Measurements from ENCODE around the gene AFAP1.

DNA sequence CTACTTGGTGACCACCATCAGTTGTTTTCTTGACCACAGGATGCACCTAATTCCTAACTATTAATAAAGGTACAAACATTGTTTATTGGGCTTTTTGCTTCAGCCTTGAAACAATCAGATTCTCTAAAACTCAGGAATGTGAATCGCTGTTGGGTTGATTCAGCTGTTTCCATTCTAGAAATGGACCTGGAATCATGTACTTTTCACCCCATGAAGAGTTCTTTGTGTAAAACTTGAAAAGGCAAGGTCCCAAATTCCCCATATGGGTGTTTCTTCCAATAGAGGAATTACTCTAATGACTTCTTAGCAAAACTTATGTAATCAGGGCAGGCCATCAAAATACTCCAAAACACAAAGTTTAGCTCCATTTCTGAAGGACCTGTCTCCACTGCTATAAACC, 7.4 kb downstream of the AFAP1 start:
- no peak for TF ChIP-seq POLR2A (IDR thresholded peaks at IDR 0.05)
- TF ChIP-seq, protein P1, sequence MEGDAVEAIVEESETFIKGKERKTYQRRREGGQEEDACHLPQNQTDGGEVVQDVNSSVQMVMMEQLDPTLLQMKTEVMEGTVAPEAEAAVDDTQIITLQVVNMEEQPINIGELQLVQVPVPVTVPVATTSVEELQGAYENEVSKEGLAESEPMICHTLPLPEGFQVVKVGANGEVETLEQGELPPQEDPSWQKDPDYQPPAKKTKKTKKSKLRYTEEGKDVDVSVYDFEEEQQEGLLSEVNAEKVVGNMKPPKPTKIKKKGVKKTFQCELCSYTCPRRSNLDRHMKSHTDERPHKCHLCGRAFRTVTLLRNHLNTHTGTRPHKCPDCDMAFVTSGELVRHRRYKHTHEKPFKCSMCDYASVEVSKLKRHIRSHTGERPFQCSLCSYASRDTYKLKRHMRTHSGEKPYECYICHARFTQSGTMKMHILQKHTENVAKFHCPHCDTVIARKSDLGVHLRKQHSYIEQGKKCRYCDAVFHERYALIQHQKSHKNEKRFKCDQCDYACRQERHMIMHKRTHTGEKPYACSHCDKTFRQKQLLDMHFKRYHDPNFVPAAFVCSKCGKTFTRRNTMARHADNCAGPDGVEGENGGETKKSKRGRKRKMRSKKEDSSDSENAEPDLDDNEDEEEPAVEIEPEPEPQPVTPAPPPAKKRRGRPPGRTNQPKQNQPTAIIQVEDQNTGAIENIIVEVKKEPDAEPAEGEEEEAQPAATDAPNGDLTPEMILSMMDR (IDR thresholded peaks at IDR 0.05) = no peak

All from lower leg skin (tissue), 3 donors.